Ectodermal cell (in vitro differentiated cells): ENCODE results near the gene APCDD1.
"Not testable (repeated sequence)": the region's sequence is repeated elsewhere in the genome, so short reads cannot be mapped to it uniquely, and the experiment has no call there.

Source experiments
- H3K27ac ChIP-seq: 2 replicates; pipeline ENCODE4 v1.7.0; 2013; ENCODE audit warnings: mild to moderate bottlenecking, low read depth, low read length; ENCODE audit not compliant: insufficient read depth, poor library complexity, severe bottlenecking
- H3K27me3 ChIP-seq: 2 replicates; pipeline ENCODE4 v1.7.0; 2013; ENCODE audit warnings: mild to moderate bottlenecking, low read length; ENCODE audit not compliant: insufficient read depth, control insufficient read depth, poor library complexity, severe bottlenecking
- H3K36me3 ChIP-seq: one replicate; pipeline ENCODE4 v1.7.0; 2013; ENCODE audit warnings: low read length; ENCODE audit not compliant: control insufficient read depth, insufficient read depth
- H3K4me1 ChIP-seq: one replicate; pipeline ENCODE4 v1.7.0; 2013; ENCODE audit warnings: low read length; ENCODE audit not compliant: control insufficient read depth, insufficient read depth
- H3K4me3 ChIP-seq: 2 replicates; pipeline ENCODE4 v1.7.0; 2013; ENCODE audit warnings: low read depth, low read length, control low read depth; ENCODE audit not compliant: insufficient read depth
- H3K9me3 ChIP-seq: 2 replicates; pipeline ENCODE4 v1.7.0; 2013; ENCODE audit warnings: mild to moderate bottlenecking, low read length, moderate library complexity; ENCODE audit not compliant: control insufficient read depth
- WGBS, 2 experiments: methylation state at CpG; one replicate each; pipeline ENCODE4 v1.1.7; 2013; ENCODE audit warnings: missing lambda C conversion rate in 2 of 2; 5-methylcytosine and 5-hydroxymethylcytosine counted together

The APCDD1 gene

DNA sequence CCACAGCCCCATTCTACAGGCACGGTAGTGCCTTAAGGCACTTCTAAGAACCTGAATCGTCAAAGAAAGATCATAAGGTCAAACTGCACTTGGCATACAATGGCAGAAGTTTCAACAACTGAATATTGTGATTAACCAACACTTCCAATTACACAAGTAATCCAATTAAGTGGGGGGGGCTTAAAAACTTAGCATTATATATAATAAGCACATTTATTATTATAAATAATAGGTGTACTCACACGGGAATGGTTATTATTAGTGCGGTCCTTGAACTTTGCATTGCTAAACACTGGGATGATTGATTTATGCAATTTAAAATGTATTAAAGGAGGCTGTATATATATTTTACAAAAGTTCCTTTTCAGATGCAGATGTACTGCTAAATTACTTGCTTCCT is 7.6 kb downstream of the APCDD1 start:
- no peaks in the 10 kb centered on the region for H3K4me1 ChIP-seq
- no peaks in the 10 kb centered on the region for H3K9me3 ChIP-seq
- no peak overlapping the region for H3K27ac ChIP-seq
- WGBS, 2 experiments: 87 to 96% methylated on average over 2 of the region's 4 CpGs
- no peak overlapping the region for H3K4me3 ChIP-seq
- H3K27me3 ChIP-seq: no peaks in the 10 kb centered on the region
- no peaks in the 10 kb centered on the region for H3K36me3 ChIP-seq

DNA sequence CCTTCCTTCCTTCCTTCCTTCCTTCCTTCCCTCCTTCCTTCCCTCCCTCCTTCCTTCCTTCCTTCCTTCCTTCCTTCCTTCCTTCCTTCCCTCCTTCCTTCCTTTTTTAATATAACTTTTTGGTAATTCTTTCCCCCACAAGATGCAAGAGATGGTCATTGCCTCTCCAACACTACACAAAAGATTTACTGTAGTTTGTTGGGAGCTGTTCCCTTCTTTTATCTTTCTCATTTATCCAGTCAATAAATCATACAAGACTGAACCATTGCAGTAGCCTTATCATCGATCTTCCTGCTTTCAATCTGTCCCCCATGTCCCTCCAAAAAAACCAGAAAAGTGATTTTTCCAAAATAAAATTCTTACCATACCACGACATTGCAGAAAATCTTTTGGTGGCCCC is 8.2 kb downstream of the APCDD1 start:
- H3K36me3 ChIP-seq: no peaks in the 10 kb centered on the region
- no peaks in the 10 kb centered on the region for H3K4me1 ChIP-seq
- H3K27ac ChIP-seq: no peak overlapping the region
- H3K27me3 ChIP-seq: no peaks in the 10 kb centered on the region
- H3K9me3 ChIP-seq: no peaks in the 10 kb centered on the region
- no peak overlapping the region for H3K4me3 ChIP-seq
- 88 to 95% methylated on average over 2 of the region's 2 CpGs for WGBS, 2 experiments

DNA sequence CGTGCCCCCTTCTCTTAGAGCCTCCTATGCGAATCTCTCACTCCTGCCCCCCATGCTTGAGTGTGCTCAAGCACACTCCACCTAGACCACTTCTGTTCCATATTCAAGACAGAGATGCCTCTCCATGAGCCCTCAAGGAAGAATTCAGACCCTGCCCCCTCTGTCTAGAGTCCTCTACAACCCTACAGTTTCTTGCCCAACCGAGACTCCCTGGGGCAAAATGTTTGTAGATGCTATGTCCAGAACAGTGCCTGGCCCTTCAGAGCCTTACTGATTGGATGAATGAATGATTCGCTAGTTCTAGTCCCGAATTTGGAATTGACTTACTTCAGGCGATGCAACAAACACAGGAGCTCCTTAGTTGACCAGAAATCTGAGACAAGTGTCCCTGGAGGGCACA is 8.7 kb downstream of the APCDD1 start:
- 94 to 95% methylated on average over 6 of the region's 6 CpGs for WGBS, 2 experiments
- no peaks in the 10 kb centered on the region for H3K9me3 ChIP-seq

DNA sequence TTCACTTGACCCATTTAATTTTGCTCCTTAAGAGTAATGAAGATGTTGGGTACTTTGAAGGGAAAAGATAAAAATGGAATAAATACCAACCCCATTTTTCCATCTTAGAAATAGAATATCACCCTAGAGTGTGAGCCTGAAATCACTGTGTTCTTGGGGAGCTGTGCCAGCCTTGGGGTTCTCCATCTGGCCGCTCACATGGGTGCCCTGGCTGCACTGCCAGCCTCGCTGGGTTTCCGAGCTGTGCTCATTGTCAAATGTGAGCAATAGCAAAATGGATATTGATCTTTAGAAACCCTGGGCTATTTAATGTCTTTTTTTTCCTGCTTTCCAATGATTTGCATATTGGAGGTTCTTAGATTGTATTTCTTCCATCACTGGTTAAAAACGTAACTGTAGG is 9.3 kb downstream of the APCDD1 start:
- Histone ChIP-seq H3K36me3 (no peaks in the 10 kb centered on the region), H3K9me3 (no peaks in the 10 kb centered on the region), H3K4me1 (no peaks in the 10 kb centered on the region), H3K27ac (no peak overlapping the region), H3K27me3 (no peaks in the 10 kb centered on the region), H3K4me3 (no peak overlapping the region)
- 87 to 93% methylated on average over 4 of the region's 4 CpGs for WGBS, 2 experiments

More for the DNA sequence above, 8.7 kb downstream of the APCDD1 start:
- no peaks in the 10 kb centered on the region for H3K4me1 ChIP-seq
- H3K36me3 ChIP-seq: no peaks in the 10 kb centered on the region
- no peak overlapping the region for H3K27ac ChIP-seq
- H3K27me3 ChIP-seq: no peaks in the 10 kb centered on the region
- H3K4me3 ChIP-seq: no peak overlapping the region

DNA sequence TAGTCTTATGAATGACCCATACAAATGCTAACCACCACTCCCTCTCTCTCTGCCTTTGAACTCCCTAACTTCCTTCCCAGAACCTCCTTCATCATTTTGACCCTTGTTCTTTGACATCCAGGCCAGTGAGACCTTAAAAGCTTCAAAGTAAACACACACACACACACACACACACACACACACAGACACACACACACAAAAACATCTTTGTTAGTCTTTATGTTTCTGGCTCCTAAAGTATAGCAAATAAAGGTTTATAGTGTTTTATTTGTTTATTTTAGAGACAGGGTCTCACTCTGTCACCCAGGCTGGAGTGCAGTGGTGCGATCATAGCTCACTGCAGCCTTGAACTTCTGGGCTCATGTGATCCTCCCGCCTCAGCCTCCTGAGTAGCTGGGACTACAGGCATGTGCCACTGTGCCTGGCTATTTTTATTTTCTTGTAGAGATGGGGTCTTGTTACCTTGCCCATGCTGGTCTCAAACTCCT is 9.8 kb downstream of the APCDD1 start:
- not testable (repeated sequence) for H3K36me3 ChIP-seq, H3K4me1 ChIP-seq, H3K27ac ChIP-seq, H3K27me3 ChIP-seq, H3K9me3 ChIP-seq, H3K4me3 ChIP-seq
- 93 to 96% methylated on average over 2 of the region's 2 CpGs for WGBS, 2 experiments

DNA sequence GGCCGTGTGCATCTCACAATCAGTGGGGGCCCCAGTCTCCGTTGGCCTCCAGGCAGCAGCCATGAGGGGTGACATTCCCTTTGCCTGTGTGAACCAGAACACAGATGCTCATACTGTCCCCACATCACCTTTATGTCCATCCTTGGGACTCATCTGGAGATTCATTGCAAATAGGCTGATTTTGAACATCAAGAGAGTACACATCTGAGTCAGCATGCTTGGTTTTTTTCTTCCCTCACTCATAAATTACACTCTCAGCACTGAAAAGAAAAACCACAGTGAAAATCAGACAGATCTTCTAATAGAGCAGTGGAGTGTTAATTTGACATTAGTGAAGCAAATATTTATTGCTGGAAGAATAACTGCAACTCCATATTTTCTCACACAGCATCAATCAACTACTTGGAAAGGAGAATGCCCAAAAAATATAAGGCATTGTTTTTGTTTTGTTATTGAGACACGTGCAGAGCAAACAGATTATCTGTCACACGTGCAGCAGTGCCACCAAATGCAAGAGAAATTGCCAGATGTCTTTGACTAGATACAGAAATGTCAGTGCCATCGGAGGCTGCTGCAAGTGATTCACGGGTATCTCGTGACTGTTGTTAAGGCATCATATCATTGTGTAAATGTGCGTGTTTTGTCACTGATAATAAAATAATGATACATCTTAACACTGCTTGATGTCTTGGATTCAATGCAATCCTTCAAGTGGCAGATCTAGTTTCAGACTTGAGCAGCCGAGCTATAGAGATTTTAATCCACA is 10.9 kb downstream of the APCDD1 start:
- 93 to 96% methylated on average over 9 of the region's 9 CpGs for WGBS, 2 experiments
- no peaks in the 10 kb centered on the region for H3K9me3 ChIP-seq
- no peak overlapping the region for H3K4me3 ChIP-seq
- peaks cover 5% of the 10 kb centered on the region for H3K36me3 ChIP-seq
- no peaks in the 10 kb centered on the region for H3K4me1 ChIP-seq
- H3K27me3 ChIP-seq: no peaks in the 10 kb centered on the region
- no peak overlapping the region for H3K27ac ChIP-seq

DNA sequence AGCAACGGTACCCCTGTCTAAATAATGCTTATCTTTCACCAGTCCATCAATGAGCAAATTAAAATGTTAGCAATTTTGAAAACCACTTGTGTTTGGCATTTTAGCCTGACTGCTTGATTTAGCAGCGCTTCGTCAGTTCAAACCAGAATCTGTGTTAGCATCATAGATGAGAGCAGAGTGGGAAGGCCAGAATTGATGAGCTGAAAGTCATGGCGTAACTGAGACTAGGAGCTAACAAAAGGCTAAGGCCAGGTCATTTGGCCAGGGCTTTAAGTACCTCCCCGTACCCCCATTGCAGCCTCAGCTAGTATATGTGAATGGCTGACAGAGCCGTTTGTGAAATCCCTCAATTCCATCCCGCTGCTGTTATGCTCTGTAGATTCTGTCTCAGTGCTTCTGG is 16.0 kb downstream of the APCDD1 start:
- Histone ChIP-seq H3K9me3 (no peaks in the 10 kb centered on the region), H3K4me1 (no peaks in the 10 kb centered on the region)

DNA sequence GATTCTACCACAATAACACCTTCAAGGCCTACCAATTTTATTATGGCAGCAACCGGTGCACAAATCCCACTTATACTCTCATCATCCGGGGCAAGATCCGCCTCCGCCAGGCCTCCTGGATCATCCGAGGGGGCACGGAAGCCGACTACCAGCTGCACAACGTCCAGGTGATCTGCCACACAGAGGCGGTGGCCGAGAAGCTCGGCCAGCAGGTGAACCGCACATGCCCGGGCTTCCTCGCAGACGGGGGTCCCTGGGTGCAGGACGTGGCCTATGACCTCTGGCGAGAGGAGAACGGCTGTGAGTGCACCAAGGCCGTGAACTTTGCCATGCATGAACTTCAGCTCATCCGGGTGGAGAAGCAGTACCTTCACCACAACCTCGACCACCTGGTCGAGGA is 17.1 kb downstream of the APCDD1 start:
- no peak overlapping the region for H3K4me3 ChIP-seq
- no peak overlapping the region for H3K27ac ChIP-seq
- WGBS, 2 experiments: 95 to 96% methylated on average over 22 of the region's 22 CpGs
- H3K27me3 ChIP-seq: no peaks in the 10 kb centered on the region
- H3K9me3 ChIP-seq: no peaks in the 10 kb centered on the region
- H3K36me3 ChIP-seq: peaks cover 32% of the 10 kb centered on the region
- no peaks in the 10 kb centered on the region for H3K4me1 ChIP-seq

More for the DNA sequence above, 16.0 kb downstream of the APCDD1 start:
- H3K27me3 ChIP-seq: no peaks in the 10 kb centered on the region
- WGBS, 2 experiments: 92 to 93% methylated on average over 7 of the region's 7 CpGs
- H3K36me3 ChIP-seq: peaks cover 23% of the 10 kb centered on the region
- no peak overlapping the region for H3K27ac ChIP-seq
- no peak overlapping the region for H3K4me3 ChIP-seq

DNA sequence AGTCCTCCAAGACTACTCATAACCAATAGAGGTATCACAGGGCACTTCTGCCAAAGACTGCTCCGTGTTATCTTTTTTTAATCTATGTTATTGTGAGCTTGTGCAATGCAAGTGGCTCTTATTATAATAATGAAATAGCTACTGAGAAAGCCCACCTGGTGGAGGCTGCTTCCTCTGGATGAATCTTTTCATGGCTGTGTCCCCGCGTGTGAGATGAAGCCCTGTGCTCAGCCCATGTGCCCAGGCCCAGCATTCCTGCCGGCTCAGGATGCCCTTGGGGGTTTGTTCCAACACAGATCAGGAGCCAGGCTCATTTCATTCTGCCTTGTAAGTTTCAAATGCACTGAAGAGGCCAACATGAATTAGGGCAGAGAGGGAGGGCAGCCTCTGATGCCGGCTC is 18.7 kb downstream of the APCDD1 start:
- no peaks in the 10 kb centered on the region for H3K9me3 ChIP-seq
- no peak overlapping the region for H3K27ac ChIP-seq
- no peak overlapping the region for H3K4me3 ChIP-seq
- H3K27me3 ChIP-seq: no peaks in the 10 kb centered on the region
- H3K4me1 ChIP-seq: no peaks in the 10 kb centered on the region
- H3K36me3 ChIP-seq: peaks cover 36% of the 10 kb centered on the region
- 94 to 96% methylated on average over 5 of the region's 5 CpGs for WGBS, 2 experiments

DNA sequence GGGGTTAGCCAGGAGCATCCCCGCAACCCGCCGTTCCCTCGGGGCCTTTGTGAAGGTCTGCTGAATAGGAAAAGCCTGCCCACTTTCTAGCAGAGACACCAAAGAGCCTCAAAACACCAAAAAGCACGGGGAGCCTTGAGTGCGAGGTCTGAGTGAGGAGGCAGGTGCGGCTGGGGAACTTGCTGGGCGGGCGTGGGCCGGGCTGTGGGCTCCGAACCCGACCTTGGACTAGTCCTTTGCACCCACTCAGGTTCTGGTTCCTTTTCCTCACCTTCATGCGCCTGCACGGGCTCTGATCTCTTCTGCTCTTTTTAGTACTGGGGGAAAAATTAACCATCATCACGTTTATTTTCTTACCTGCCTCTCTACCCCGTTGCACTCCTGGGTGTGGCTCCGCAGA is 19.9 kb downstream of the APCDD1 start:
- no peaks in the 10 kb centered on the region for H3K4me1 ChIP-seq
- no peaks in the 10 kb centered on the region for H3K27me3 ChIP-seq
- no peaks in the 10 kb centered on the region for H3K9me3 ChIP-seq
- H3K36me3 ChIP-seq: peaks cover 41% of the 10 kb centered on the region
- WGBS, 2 experiments: 93 to 95% methylated on average over 17 of the region's 17 CpGs
- no peak overlapping the region for H3K27ac ChIP-seq
- H3K4me3 ChIP-seq: no peak overlapping the region
